ENCODE measurements around the gene ZNF780A.
"Not testable (repeated sequence)": the region's sequence is repeated elsewhere in the genome, so short reads cannot be mapped to it uniquely, and the experiment has no call there.

GRCh38 chr19:40112271-40112670, 21.5 kb upstream of the ZNF780A start:
- not testable (repeated sequence) for TF ChIP-seq POLR2AphosphoS5 (IDR thresholded peaks at IDR 0.05; ENCODE audit: low read depth); CTCF (IDR thresholded peaks at IDR 0.05; ENCODE audit: insufficient read depth, low read length); REST (IDR thresholded peaks at IDR 0.05; ENCODE audit: insufficient replicate concordance, low read depth); GABPA (IDR thresholded peaks at IDR 0.05; ENCODE audit: low read depth)
